HTR-8/SVneo (cell line): Measurements from ENCODE around the gene MSI2.
A peak's percentile ranks its signal among the peaks of the same experiment; 100 is the strongest.

ENCODE experiments used
- DNase-seq: peaks from one replicate; pipeline ENCODE4 v3.0.0; 2011; ENCODE audit warnings: low spot score, mixed read lengths; ENCODE audit not compliant: insufficient read length
- FAIRE-seq: peaks from 2 replicates; lab custom pipeline; 2011; peaks lifted over from hg19 to GRCh38; lab: Jason Lieb, UNC

Gene MSI2

GRCh38 chr17:57266902-57267311, 10.6 kb downstream of the MSI2 start:
- DNase-seq (no peak), FAIRE-seq (no peak)

DNA sequence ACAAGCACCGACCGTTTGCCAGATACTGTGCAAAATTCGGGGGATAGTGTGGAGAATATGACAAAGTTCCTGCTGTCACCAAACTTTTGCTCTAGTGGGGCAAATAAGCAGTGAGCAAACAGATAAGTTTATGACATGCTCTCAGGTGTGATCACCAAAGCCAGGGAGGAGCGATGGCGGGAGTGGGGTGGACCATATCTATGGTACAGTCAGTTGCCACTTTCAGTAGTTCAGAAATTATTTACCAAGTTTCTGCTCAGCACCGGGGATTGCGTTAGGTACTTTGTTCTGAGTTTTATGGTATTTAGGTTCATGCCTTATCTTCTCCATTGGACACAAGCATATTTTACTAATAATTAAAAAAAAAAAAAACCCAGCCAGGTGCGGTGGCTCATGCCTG, 11.9 kb downstream of the MSI2 start:
- FAIRE-seq (no peak), DNase-seq (no peak)

GRCh38 chr17:57269052-57269451, 12.7 kb downstream of the MSI2 start:
- DNase-seq = no peak
- peak; percentile 44 for FAIRE-seq

GRCh38 chr17:57269598-57270255, 13.4 kb downstream of the MSI2 start:
- FAIRE-seq = peak; percentile 52
- no peak for DNase-seq

- FAIRE-seq = no peak
These were observed 14.5 kb downstream of the MSI2 start for GRCh38 chr17:57270801-57271245.

GRCh38 chr17:57271821-57272220, 15.5 kb downstream of the MSI2 start:
- FAIRE-seq = no peak
- no peak for DNase-seq

More at GRCh38 chr17:57270801-57271245, 14.5 kb downstream of the MSI2 start:
- DNase-seq = no peak

- DNase-seq = no peak
- no peak for FAIRE-seq
These were observed 17.2 kb downstream of the MSI2 start for GRCh38 chr17:57273490-57273889.

GRCh38 chr17:57274162-57274561, 17.8 kb downstream of the MSI2 start:
- no peak for DNase-seq
- no peak for FAIRE-seq

GRCh38 chr17:57275071-57275764, 18.9 kb downstream of the MSI2 start:
- DNase-seq = no peak
- FAIRE-seq = no peak

- DNase-seq (no peak), FAIRE-seq (no peak)
These were observed 20.3 kb downstream of the MSI2 start for GRCh38 chr17:57276621-57277020.

DNA sequence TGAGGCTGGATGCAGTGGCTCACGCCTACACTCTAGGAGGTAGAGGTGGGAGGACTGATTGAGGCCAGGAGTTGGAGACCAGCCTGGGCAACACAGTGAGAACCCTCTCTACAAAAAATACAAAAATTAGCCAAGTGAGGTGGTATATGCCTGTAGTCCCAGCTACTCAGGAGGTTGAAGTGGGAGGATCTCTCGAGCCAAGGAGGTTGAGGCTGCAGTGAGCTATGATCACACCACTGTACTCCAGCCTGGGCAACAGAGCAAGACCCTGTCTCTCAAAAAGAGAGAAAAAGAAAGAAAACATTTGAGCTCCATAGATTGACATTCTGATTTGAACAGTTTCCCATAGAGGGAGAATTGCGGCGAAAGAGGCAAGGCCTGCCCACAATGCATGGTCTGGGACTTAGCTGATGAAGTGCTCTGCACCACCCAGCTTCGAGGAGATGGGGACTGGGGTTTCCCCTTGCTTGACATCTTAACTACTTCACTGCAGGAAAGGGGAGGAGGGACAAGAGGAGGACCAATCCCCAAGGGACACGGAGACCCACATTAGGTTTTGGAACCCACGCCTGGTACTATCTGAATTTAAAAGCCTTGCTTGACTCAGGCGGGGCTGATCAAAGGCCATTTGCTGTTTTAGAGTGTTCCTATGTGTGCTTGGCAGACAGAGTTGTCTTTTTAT, 21.7 kb downstream of the MSI2 start:
- FAIRE-seq (no peak), DNase-seq (no peak)

- DNase-seq (no peak), FAIRE-seq (no peak)
These were observed 22.5 kb downstream of the MSI2 start for GRCh38 chr17:57278740-57279387.

GRCh38 chr17:57279432-57279831, 23.1 kb downstream of the MSI2 start:
- FAIRE-seq = no peak

GRCh38 chr17:57281887-57282286, 25.6 kb downstream of the MSI2 start:
- FAIRE-seq (no peak), DNase-seq (no peak)

More at GRCh38 chr17:57279432-57279831, 23.1 kb downstream of the MSI2 start:
- DNase-seq = no peak

DNA sequence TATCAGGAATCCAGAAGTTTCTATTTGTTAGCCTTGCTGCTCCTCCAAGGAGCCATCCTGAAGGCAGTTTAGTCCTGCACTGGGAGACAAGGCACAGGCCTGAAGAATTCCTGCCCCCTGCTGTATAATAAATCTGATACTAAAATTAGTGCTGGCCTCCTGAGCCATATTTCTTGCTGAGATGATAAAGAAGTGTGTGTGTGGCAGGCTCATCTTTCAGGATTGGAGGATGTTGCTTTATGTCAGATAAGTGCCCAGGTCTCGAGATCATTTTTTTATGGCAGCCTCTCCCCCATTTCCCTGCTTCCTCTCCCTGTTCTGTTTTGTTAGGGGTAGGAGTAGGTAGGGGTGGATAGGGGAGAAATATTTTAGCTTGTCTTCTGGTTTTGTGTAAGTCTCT, 26.0 kb downstream of the MSI2 start:
- DNase-seq (peak; percentile 32), FAIRE-seq (no peak)

- FAIRE-seq (no peak), DNase-seq (no peak)
These were observed 27.1 kb downstream of the MSI2 start for GRCh38 chr17:57283203-57283971.

DNA sequence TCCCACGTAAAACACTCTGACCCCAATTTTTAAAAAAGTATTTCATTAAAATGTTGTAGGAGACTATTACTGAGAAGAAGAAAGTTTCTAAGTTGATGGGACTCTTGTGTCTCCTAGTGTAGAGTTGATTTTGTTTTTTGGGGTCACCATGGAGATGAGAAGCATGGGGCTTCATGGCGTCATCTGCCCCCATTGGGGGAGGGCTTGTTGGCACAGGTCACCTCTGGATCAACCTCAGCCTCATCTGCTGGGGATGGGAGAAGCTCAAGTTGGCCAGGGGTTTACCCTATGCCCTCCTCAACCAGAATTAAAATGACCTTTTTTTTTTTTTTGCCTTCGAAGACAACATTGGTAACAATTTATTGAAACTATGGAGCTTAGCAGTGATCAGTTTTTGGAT, 28.3 kb downstream of the MSI2 start:
- no peak for FAIRE-seq
- DNase-seq = no peak

- FAIRE-seq (no peak), DNase-seq (no peak)
These were observed 28.8 kb downstream of the MSI2 start for GRCh38 chr17:57284984-57285646.

- FAIRE-seq (no peak), DNase-seq (no peak)
These were observed 29.4 kb downstream of the MSI2 start for GRCh38 chr17:57285701-57286100.
